Forelimb muscle (tissue), 1 donor: Measurements from ENCODE around the gene OR52J3. TPM values are rescaled to one million over a fixed set of nuclear protein-coding genes. Genes with fewer than 3 reads are reported as not detected.
"Not testable (repeated sequence)": the region's sequence is repeated elsewhere in the genome, so short reads cannot be mapped to it uniquely, and the experiment has no call there.

Experiments
- DNase-seq: peaks from one replicate; pipeline ENCODE4 v3.0.0-alpha.2; 2013; ENCODE audit warnings: low read depth
- polyA plus RNA-seq: library from polyadenylated mRNA; unstranded; fragments of 120-200 nt; gene quantifications from one replicate; pipeline ENCODE4 v1.2.1, GENCODE V29; 2013; ENCODE audit not compliant: insufficient read length

Gene OR52J3
- not detected for polyA plus RNA-seq

- no peak for DNase-seq
Observed at GRCh38 chr11:5046226-5046625, at the start of gene OR52J3. TSS of gene OR52J3 (plus strand) at chr11:5046526. CDS start at chr11:5046526, 0 bp downstream.

- peak; percentile 13 for DNase-seq
Observed at GRCh38 chr11:5004424-5005274, 41.7 kb upstream of the OR52J3 start.

GRCh38 chr11:5007561-5007960, 38.8 kb upstream of the OR52J3 start:
- no peak for DNase-seq

GRCh38 chr11:5011254-5011653, 35.1 kb upstream of the OR52J3 start:
- DNase-seq: no peak

GRCh38 chr11:5013012-5013411, 33.3 kb upstream of the OR52J3 start:
- DNase-seq: no peak

- DNase-seq: no peak
Observed at GRCh38 chr11:5021996-5022395, 24.3 kb upstream of the OR52J3 start.

GRCh38 chr11:5036669-5037068, 9.7 kb upstream of the OR52J3 start:
- no peak for DNase-seq

- no peak for DNase-seq
Observed at GRCh38 chr11:5037926-5038325, 8.4 kb upstream of the OR52J3 start.

GRCh38 chr11:5038341-5038740, 8.0 kb upstream of the OR52J3 start:
- no peak for DNase-seq

- DNase-seq: no peak
Observed at GRCh38 chr11:5040876-5041275, 5.5 kb upstream of the OR52J3 start.

- DNase-seq: no peak
Observed at GRCh38 chr11:5042091-5042490, 4.2 kb upstream of the OR52J3 start.

- DNase-seq: no peak
Observed at GRCh38 chr11:5043380-5043779, 2.9 kb upstream of the OR52J3 start.

GRCh38 chr11:5046754-5047330, 516 bp downstream of the OR52J3 start:
- no peak for DNase-seq

GRCh38 chr11:5058679-5059078, 12.4 kb downstream of the OR52J3 start:
- not testable (repeated sequence) for DNase-seq

GRCh38 chr11:5059391-5059790, 13.1 kb downstream of the OR52J3 start, which contains the start of gene OR52E2:
TSS of gene OR52E2 (minus strand) at chr11:5059627. CDS start at chr11:5059627, 0 bp downstream.
- no peak for DNase-seq

GRCh38 chr11:5065027-5065426, 18.7 kb downstream of the OR52J3 start:
- DNase-seq: no peak

- DNase-seq: no peak
Observed at GRCh38 chr11:5069272-5069671, 22.9 kb downstream of the OR52J3 start, which contains the start of gene OR52E1. TSS of gene OR52E1 (plus strand) at chr11:5069572.

GRCh38 chr11:5071799-5072198, 25.5 kb downstream of the OR52J3 start:
- DNase-seq: no peak

GRCh38 chr11:5081405-5081804, 35.1 kb downstream of the OR52J3 start:
- no peak for DNase-seq

GRCh38 chr11:5083602-5084001, 37.3 kb downstream of the OR52J3 start:
- DNase-seq: no peak

GRCh38 chr11:5088556-5088955, 42.2 kb downstream of the OR52J3 start:
- no peak for DNase-seq

- no peak for DNase-seq
Observed at GRCh38 chr11:5090668-5091067, 44.3 kb downstream of the OR52J3 start.
